Epithelial cell of proximal tubule (primary cell): ENCODE data around the gene ATM. TPM values are rescaled to one million over a fixed set of nuclear protein-coding genes. Genes with fewer than 3 reads are reported as not detected.

ENCODE experiments used
- DNase-seq: peaks from one replicate; pipeline ENCODE4 v3.0.0-alpha.2; 2011; ENCODE audit warnings: low read depth
- H3K4me3 ChIP-seq: 2 replicates; pipeline ENCODE4 v1.5.1; 2011; ENCODE audit warnings: low read depth, mild to moderate bottlenecking, low read length
- CTCF ChIP-seq: conservative IDR thresholded peaks from 2 replicates; pipeline ENCODE4 v1.5.1; 2012; ENCODE audit warnings: low read depth, mild to moderate bottlenecking, low read length
- total RNA-seq: library from RNA; depleted of rRNA; stranded (reverse); fragments of >200 nt; gene quantifications from 2 replicates; pipeline ENCODE4 v1.2.3, GENCODE V29; 2015

Gene ATM
- total RNA-seq, 1 donor from 2014 or later, result 29.4 TPM

GRCh38 chr11:108226036-108226435 is 3.2 kb downstream of the ATM start:
- no peak for TF ChIP-seq CTCF
- no peak overlapping the region for H3K4me3 ChIP-seq
- DNase-seq, result no peak

DNA sequence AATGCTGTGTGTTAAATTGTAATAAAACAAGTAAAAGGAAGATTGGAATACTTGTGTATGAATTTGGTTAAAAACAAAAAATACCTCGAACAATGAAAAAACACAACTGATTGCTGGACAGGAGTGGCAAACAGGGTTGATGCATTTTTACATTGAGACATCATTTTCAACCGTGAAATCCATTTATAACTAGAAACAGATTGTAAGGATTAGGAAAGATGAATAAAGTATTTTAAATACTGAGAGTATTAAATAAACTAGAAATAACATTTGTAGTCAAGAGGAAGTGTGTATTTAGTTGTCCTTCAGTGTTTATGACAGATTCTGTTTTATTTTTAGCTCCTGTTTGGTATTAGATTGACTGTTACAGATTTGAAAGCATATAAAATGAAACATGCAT is 5.4 kb downstream of the ATM start:
- no peak for DNase-seq
- no peak for TF ChIP-seq CTCF
- no peak overlapping the region for H3K4me3 ChIP-seq

DNA sequence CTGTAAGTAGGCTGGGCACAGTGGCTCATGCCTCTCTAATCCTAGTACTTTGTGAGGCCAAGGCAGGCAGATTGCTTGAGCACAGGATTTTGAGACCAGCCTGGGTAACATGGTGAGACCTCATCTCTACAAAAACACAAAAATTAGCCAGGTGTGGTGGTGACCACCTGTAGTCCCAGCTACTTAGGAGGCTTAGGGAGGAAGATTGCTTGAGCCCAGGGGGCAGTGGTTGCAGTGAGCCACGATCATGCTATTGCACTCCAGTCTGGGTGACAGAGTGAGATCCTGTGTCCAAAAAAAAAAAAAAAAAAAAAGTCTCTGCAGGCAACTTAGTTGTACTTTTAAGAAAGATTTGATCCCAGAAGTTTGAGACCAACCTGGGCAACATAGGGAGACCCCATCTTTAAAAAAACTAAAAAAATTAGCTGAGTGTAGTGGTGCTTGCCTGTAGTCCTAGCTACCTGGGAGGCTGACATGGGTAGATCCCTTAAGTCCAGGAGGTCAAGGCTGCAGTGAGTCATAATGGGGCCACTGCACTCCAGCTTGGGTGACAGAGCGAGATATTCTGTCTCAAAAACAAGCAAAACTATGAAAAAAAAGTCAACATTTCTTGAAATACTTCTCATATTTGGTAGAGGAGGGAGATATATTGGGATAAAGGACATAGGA is 10.5 kb downstream of the ATM start:
- TF ChIP-seq CTCF, result no peak
- DNase-seq, result no peak
- H3K4me3 ChIP-seq, result no peak overlapping the region

DNA sequence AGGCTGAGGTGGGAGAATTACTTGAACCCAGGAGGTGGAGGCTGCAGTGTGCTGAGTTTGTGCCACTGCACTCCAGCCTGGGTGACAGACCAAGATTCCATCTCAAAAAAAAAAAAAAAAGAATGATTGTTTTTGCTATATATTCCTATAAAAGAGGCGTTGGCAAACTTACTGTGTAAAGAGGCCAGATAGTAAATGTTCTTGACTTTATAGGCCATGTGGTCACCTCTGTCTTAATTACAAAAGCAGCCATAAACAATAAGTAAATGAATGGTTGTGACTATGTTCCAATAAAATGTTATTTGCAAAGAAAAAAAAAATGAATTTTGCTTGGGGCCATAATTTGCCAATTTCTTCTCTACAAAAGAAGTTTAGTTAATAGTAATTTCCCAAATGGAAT is 12.3 kb downstream of the ATM start:
- no peak for TF ChIP-seq CTCF

GRCh38 chr11:108235633-108236032 is 12.8 kb downstream of the ATM start:
- TF ChIP-seq CTCF, result no peak
- H3K4me3 ChIP-seq, result no peak overlapping the region
- DNase-seq, result no peak

More for the DNA sequence above, 12.3 kb downstream of the ATM start:
- no peak for DNase-seq
- no peak overlapping the region for H3K4me3 ChIP-seq

DNA sequence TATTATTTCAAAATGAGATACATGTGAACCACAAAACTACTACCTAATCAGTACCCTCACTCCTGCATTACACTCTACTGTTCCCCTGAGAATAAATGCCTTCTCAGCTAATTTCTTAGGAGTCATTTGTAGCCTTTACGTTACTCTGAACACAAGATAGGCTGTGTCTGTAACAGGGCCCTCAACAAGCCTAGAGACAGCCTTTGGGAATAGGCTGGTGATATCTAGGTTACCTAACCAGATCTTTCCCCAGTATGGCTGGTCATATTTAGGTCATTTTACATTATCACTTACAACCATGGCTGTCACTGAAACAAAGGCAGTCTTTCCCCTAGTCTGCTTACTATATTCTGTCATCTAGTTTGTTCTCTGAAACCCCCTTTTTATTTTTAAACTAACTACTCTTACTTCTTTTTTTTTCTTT is 14.2 kb downstream of the ATM start:
- no peak for DNase-seq
- H3K4me3 ChIP-seq, result no peak overlapping the region
- TF ChIP-seq CTCF, result no peak

DNA sequence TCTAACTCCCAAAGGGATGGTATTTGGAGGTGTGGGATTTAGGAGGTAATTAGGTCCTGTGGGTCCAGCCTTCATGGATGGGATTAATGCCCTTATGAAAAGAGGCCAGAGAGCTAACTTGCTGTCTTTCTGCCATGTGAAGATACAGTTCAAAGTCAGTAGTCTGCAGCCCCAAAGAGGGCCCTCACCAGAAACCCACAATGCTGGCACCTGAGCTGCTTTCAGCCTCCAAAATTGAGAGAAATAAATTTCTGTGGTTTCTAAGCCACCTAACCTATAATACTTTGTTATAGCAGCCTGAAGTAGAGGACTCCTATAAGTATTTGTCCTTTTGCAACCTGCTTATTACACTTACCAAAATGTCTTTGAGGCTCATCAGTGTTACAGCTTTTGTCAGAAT is 16.2 kb downstream of the ATM start:
- no peak for TF ChIP-seq CTCF
- DNase-seq, result no peak
- H3K4me3 ChIP-seq, result no peak overlapping the region
